BJ (cell line): Measurements from ENCODE around the gene UBE2J2. TPM values are rescaled to one million over a fixed set of nuclear protein-coding genes. Genes with fewer than 3 reads are reported as not detected.

ENCODE experiments used
- CTCF ChIA-PET: fragments of 350-600 bp; formaldehyde crosslinking; extraction: SDS; loops from one replicate; lab custom pipeline; 2021; ENCODE audit warnings: antibody characterized with exemption, inconsistent platforms; lab: Yijun Ruan, JAX
- POLR2A ChIA-PET: fragments of 300-600 bp; sonication (Branson Sonifier 250); formaldehyde crosslinking; extraction: SDS; loops from one replicate; lab custom pipeline; 2021; ENCODE audit warnings: antibody characterized with exemption; lab: Charles Lee
- DNase-seq: peaks from one replicate; pipeline ENCODE4 v3.0.0-alpha.2; 2011; ENCODE audit warnings: low read depth
- H3K27me3 ChIP-seq: 2 replicates; pipeline ENCODE4 v1.6.0; 2011; ENCODE audit warnings: low read length; ENCODE audit not compliant: control insufficient read depth, insufficient read depth
- H3K36me3 ChIP-seq: 2 replicates; pipeline ENCODE4 v1.5.1; 2011; ENCODE audit warnings: low read length; ENCODE audit not compliant: control insufficient read depth, insufficient read depth
- H3K4me3 ChIP-seq: 2 replicates; pipeline ENCODE4 v1.5.1; 2011; ENCODE audit warnings: low read depth, mild to moderate bottlenecking, control low read depth, low read length
- polyA plus RNA-seq: library from polyadenylated mRNA; depleted of rRNA; stranded (reverse); fragments of >200 nt; gene quantifications from 2 replicates; pipeline ENCODE4 v1.2.3, GENCODE V29; 2011
- TF ChIP-seq, protein P1 (sequence below): IDR thresholded peaks from 2 replicates; pipeline ENCODE4 v1.5.1; 2011; ENCODE audit warnings: low read depth, mild to moderate bottlenecking, control low read depth, inconsistent platforms, low read length, moderate library complexity; ENCODE audit not compliant: insufficient read depth

The UBE2J2 gene
- polyA plus RNA-seq, 1 experiment, result 25.7 TPM

DNA sequence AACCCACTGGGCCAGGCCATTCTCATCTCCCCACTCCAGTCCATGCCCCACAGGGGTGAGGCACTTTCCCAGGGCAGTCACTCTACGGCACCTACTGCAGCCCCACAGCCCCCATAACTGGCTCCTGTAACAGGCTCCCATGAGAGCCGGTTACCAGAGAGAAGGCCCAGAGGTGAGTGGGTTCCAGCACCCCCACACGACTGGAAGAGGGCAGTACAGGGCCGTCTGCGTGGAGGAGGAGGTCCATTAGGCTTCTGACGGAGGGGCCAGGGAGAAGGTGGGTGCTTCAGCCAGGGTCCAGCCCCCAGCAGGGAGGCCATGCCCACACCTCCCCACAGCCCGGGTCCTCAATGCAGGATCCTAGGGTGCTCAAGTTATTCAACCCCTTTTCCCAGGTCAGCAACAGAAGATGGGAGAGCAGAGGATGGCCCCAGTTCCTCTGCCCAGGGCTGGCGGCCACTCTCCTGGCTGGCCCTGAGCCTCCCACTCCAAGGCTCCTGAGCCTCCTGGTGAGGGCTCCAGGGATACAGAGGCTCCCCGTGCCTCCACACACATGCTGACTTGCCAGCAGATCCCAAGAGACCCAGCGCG, 32.5 kb upstream of the UBE2J2 start:
- H3K27me3 ChIP-seq, result no peaks in the 10 kb centered on the region
- peak overlapping the region; percentile 88 for H3K4me3 ChIP-seq
- DNase-seq, result no peak
- TF ChIP-seq, protein P1, sequence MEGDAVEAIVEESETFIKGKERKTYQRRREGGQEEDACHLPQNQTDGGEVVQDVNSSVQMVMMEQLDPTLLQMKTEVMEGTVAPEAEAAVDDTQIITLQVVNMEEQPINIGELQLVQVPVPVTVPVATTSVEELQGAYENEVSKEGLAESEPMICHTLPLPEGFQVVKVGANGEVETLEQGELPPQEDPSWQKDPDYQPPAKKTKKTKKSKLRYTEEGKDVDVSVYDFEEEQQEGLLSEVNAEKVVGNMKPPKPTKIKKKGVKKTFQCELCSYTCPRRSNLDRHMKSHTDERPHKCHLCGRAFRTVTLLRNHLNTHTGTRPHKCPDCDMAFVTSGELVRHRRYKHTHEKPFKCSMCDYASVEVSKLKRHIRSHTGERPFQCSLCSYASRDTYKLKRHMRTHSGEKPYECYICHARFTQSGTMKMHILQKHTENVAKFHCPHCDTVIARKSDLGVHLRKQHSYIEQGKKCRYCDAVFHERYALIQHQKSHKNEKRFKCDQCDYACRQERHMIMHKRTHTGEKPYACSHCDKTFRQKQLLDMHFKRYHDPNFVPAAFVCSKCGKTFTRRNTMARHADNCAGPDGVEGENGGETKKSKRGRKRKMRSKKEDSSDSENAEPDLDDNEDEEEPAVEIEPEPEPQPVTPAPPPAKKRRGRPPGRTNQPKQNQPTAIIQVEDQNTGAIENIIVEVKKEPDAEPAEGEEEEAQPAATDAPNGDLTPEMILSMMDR, result peak; percentile 46
- ChIA-PET POLR2A (no interaction called here), CTCF (interaction anchor here (1.6 kb wide), 2 partner anchors 41 to 184 kb away, joined by 8 to 9 read pairs; no protein-coding TSS in a partner anchor)
- peaks cover 8% of the 10 kb centered on the region for H3K36me3 ChIP-seq

DNA sequence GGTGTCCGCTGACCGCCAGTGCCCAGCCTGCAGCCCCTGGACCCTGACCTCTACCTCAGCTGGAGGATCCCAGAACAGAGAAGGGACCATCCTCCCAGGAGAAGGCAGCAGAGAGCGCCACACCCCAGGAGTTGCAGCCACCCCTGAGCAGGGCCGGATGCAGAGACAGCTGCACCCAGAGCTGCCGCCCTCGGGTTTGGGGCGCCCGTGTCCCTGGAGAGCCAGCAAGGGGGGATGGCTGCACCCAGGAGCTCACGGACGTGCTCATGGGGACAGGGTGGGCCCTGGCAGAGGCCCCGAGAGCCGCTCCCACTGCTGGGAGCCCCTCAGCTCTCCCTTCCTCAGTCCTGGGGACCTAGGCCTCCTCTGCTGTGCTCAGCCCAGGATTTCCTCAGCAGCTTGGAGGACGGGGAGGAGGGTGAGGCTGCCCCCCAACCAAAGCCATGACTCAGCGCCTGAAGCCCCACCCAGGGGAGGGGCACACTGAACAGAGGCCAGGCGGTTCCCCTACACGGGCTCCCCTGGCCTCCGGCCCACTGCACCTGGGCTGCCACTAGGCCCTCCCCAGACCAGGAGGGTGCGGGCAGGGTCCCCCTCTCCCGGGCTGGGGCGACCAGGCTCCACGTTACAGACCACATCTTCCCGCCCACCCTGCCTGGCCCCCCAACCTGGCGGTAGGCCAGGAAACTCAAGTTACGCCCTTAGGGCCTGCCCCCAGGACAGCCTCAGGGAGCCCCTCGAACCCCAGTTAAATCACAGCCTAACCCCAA, 31.8 kb upstream of the UBE2J2 start:
- TF ChIP-seq, protein P1, result no peak
- Histone ChIP-seq H3K27me3 (no peaks in the 10 kb centered on the region), H3K36me3 (peaks cover 5% of the 10 kb centered on the region; the same call in 1 of the 2 replicates), H3K4me3 (peak overlapping the region; percentile 88)
- POLR2A ChIA-PET, result no interaction called here
- no peak for DNase-seq
- CTCF ChIA-PET, result interaction anchor here (0.6 to 1.6 kb wide), 12 partner anchors 14 to 185 kb away, joined by 3 to 9 read pairs (median 3); no protein-coding TSS in a partner anchor

DNA sequence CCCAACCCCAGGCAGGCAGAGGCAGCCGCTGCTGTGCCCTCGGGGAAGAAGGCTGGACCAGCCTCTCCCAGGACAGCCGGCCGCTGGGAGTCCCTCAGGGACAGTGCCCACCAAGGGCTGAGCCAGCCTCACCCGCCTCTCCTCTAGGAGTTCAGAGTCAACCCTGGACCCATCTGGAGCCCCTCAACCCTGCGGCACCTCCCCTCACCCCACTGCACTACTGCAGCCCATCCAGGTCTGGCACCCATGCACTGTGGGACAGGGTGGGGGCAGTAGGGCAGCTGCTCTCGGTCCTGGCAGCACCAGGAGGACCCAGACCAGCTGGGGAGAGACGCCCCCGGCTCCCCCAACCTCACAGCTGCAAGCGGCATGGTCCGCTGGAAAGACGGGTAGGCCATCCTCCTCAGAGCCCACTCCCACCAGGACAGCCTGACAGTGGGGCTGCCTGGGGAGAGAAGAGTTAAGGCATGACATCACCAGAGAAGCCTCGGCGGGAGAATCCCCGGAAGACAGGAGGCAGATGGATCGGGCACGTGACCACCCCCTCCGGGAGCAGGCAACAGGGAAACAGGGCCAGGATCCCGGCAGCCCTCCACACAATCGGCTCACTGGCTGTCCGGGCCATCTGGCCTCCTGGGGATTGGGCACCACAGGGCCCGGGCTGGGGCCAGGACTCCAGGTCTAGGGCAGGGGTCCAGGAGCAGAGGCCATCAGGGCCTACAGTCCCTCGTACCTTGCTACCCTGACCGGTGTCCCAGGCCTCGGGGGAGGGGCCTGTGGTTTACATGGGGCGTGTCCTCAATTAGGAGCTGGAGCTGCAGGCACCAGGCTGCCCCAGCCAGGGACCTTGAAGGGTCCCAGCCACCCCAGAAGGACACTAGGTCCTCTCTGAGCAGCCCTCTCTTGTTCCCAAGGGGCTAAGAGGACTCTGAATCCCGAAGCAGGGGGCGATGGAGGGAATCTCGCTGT, 31.0 kb upstream of the UBE2J2 start:
- CTCF ChIA-PET, result interaction anchor here (0.8 to 1.6 kb wide), 11 partner anchors 13 to 184 kb away, joined by 3 to 9 read pairs (median 3); no protein-coding TSS in a partner anchor
- no peak for DNase-seq
- Histone ChIP-seq H3K36me3 (peaks cover 1% of the 10 kb centered on the region), H3K27me3 (no peaks in the 10 kb centered on the region), H3K4me3 (peak overlapping the region; percentile 34)
- TF ChIP-seq, protein P1, result 0 out of 2 replicates have a peak, but pooled peaks have one; percentile 8
- POLR2A ChIA-PET, result no interaction called here

DNA sequence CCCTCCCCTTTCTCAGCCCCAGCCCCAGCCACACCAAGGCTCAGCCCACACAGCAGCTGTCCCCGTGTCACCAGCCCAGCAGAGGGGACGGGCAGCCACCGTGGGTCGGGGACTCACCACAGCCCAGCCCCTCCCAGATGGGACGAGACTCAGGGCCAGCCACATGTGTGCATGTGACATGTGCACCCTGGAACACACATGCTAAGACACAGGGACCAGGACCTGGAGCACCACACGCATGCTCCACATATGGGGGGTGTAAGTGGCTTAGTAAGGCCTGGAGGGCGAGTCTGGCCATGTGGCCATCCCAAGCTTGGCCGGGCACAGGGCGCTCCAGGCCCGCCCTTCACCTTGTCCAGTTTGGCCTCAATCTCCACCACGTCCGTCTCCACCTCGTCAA, 30.1 kb upstream of the UBE2J2 start:
- peaks cover 2% of the 10 kb centered on the region for H3K36me3 ChIP-seq
- H3K27me3 ChIP-seq, result no peaks in the 10 kb centered on the region
- DNase-seq, result no peak
- ChIA-PET CTCF (interaction anchor here (1.5 kb wide), 1 partner anchor 181 kb away, joined by 4 read pairs; no protein-coding TSS in a partner anchor), POLR2A (no interaction called here)
- TF ChIP-seq, protein P1, result no peak
- H3K4me3 ChIP-seq, result no peak overlapping the region
